Ovary (tissue), 9 donors: ENCODE data around the gene ALDOA. TPM values are rescaled to one million over a fixed set of nuclear protein-coding genes. Genes with fewer than 3 reads are reported as not detected.

Experiments
- DNase-seq, 5 donors: peaks; one replicate each; pipeline ENCODE4 v3.0.0-alpha.2; 2019 to 2020
- H3K27ac ChIP-seq, 2 donors: fragments of 200-600 bp; one replicate each; pipeline versions ENCODE4 v1.5.1 to v1.8.0; 2019 to 2022
- H3K27me3 ChIP-seq: fragments of 200-600 bp; one replicate; pipeline ENCODE4 v1.8.0; 2022
- H3K36me3 ChIP-seq: fragments of 200-600 bp; sonication (generic); one replicate; pipeline ENCODE4 v1.5.1; 2019
- H3K4me1 ChIP-seq: one replicate; pipeline ENCODE4 v1.8.1; 2013; ENCODE audit warnings: mild to moderate bottlenecking, moderate library complexity; ENCODE audit not compliant: insufficient read depth
- H3K4me3 ChIP-seq: fragments of 200-600 bp; sonication (generic); one replicate; pipeline ENCODE4 v1.5.1; 2017
- H3K9me3 ChIP-seq, 2 donors: fragments of 200-600 bp in 1 of 2; sonication (generic) in 1 of 2; one replicate each; pipeline versions ENCODE4 v1.5.1 to v1.8.1; 2013 to 2019; ENCODE audit warnings: mild to moderate bottlenecking in 1 of 2, moderate library complexity in 1 of 2
- CTCF ChIP-seq, 3 donors: fragments of 450-650 bp in 2 of 3; fragments of 200-600 bp in 1 of 3; IDR thresholded peaks; one replicate each; pipeline versions ENCODE4 v1.5.1 to v1.8.0; 2016 to 2022; ENCODE audit warnings: antibody characterized with exemption in 3 of 3, mild to moderate bottlenecking in 1 of 3
- EP300 ChIP-seq: sonication (generic); formaldehyde crosslinking; IDR thresholded peaks from one replicate; pipeline ENCODE4 v1.6.1; 2017; ENCODE audit warnings: antibody characterized with exemption
- POLR2A ChIP-seq: fragments of 450-650 bp; IDR thresholded peaks from one replicate; pipeline ENCODE4 v1.6.1; 2017; ENCODE audit warnings: antibody characterized with exemption, mild to moderate bottlenecking, moderate library complexity
- WGBS, 3 donors: extraction: QIAGEN DNeasy Blood & Tissue Kit in 1 of 3; methylation state at CpG; one replicate each; pipeline versions ENCODE4 v1.1.5 to v1.1.7; 2013 to 2017; 5-methylcytosine and 5-hydroxymethylcytosine counted together
- intact Hi-C, 4 donors: fragments of 100-400 bp; cut with DNase I; formaldehyde crosslinking; loops; one replicate each; pipeline versions ENCODE4 v1.11.0 to v1.15.1; 2022 to 2023
- polyA plus RNA-seq, 2 donors: library from polyadenylated mRNA; stranded (reverse); fragments of 200-250 nt in 1 of 2; fragments of 350-450 nt in 1 of 2; fragmentation: Illumina TruSeq in 1 of 2; extraction: RNeasy Lipid Tissue Mini Kit (QIAGEN cat#74804) in 1 of 2; gene quantifications; one replicate each; pipeline ENCODE4 v1.2.3, GENCODE V29; 2013 to 2014
- total RNA-seq, 7 donors: library from RNA; depleted of rRNA in 2 of 7; stranded (reverse); fragments of >200 nt in 2 of 7; fragmentation: NEBNext Ultra II Directional in 3 of 7; extraction: Animal tissue kit (Norgen Biotek cat#: 25700) in 3 of 7; gene quantifications; one replicate each; pipeline versions ENCODE4 v1.1.0 to v1.2.4, GENCODE V29; 2016 to 2023
- donor health status: DM: no; HTN: no; CAD: no; lungs with moderate emphysema.
- donor health status: DM: no; HTN: no; CAD: no.
- donor health status: Bipolar disorder and iron deficiency.
- donor health status: DM: yes; HTN: yes; CAD: no.
- donor health status: DM: no; HTN: no; CAD: no.
- donor health status: DM: yes; HTN: yes; CAD: no.

The ALDOA gene
- total and polyA plus RNA-seq, 9 donors, result 252 to 1,259 (median 835) TPM

GRCh38 chr16:30104492-30104891 lies 38.9 kb downstream of the ALDOA start:
- intact Hi-C loops, result loop anchor here in 1 of 4 donors (5.0 kb wide), 1 partner anchor 303 kb away; the partner anchor contains the start of gene ZNF771
- no peak for DNase-seq
- H3K36me3 ChIP-seq, result no peaks in the 10 kb centered on the region

GRCh38 chr16:30108059-30108850 lies 42.7 kb downstream of the ALDOA start:
- TF ChIP-seq EP300 (no peak), CTCF (IDR thresholded peaks at IDR 0.05) (no peak), POLR2A (no peak)
- Histone ChIP-seq H3K36me3 (no peaks in the 10 kb centered on the region), H3K27ac (no peak overlapping the region), H3K4me3 (no peak overlapping the region), H3K27me3 (no peaks in the 10 kb centered on the region), H3K9me3 (no peaks in the 10 kb centered on the region), H3K4me1 (no peaks in the 10 kb centered on the region)
- 87 to 93% (median 90%) methylated on average over 14 to 15 of the region's 15 CpGs for WGBS, 3 donors
- DNase-seq, result no peak
- intact Hi-C loops, result no loop called here

More at GRCh38 chr16:30104492-30104891, 38.9 kb downstream of the ALDOA start:
- H3K27ac ChIP-seq, result no peak overlapping the region
- 63 to 78% (median 64%) methylated on average over 6 of the region's 6 CpGs for WGBS, 3 donors
- no peaks in the 10 kb centered on the region for H3K9me3 ChIP-seq
- no peaks in the 10 kb centered on the region for H3K4me1 ChIP-seq
- no peaks in the 10 kb centered on the region for H3K27me3 ChIP-seq
- TF ChIP-seq POLR2A (no peak), CTCF (IDR thresholded peaks at IDR 0.05) (no peak), EP300 (no peak)
- H3K4me3 ChIP-seq, result no peak overlapping the region

DNA sequence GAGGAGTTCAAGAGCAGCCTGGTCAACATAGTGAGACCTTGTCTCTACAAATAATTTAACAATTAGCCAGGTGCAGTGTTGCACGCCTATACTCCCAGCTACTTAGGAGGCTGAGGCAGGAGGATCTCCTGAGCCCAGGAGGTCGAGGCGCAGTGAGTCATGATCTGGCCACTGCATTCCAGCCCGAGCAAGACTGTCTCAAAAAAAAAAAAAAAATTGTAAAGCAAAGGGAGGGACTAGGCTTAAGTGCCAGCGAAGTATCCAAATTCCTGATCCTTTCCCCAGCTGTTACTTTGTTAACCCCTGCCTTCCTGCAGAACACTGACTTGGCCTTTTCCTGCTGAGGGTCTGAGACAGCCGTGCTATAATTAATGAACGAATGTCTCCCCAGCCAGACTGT lies 45.1 kb downstream of the ALDOA start:
- no peaks in the 10 kb centered on the region for H3K4me1 ChIP-seq
- 39 to 52% (median 45%) methylated on average over 7 of the region's 7 CpGs for WGBS, 3 donors
- intact Hi-C loops, result no loop called here
- no peak overlapping the region for H3K27ac ChIP-seq
- H3K9me3 ChIP-seq, result no peaks in the 10 kb centered on the region
- H3K27me3 ChIP-seq, result no peaks in the 10 kb centered on the region
- TF ChIP-seq CTCF (IDR thresholded peaks at IDR 0.05), result no peak
- TF ChIP-seq EP300, result no peak
- H3K36me3 ChIP-seq, result no peaks in the 10 kb centered on the region
- no peak for DNase-seq
- H3K4me3 ChIP-seq, result no peak overlapping the region

GRCh38 chr16:30112197-30113030 lies 46.9 kb downstream of the ALDOA start:
- Histone ChIP-seq H3K4me1 (no peaks in the 10 kb centered on the region), H3K36me3 (no peaks in the 10 kb centered on the region), H3K4me3 (no peak overlapping the region), H3K27ac (no peak overlapping the region), H3K27me3 (no peaks in the 10 kb centered on the region), H3K9me3 (no peaks in the 10 kb centered on the region)
- TF ChIP-seq CTCF (IDR thresholded peaks at IDR 0.05) (peak in 1 of 3 donors; percentile 61), POLR2A (no peak)
- intact Hi-C loops, result no loop called here
- 67 to 69% (median 68%) methylated on average over 29 of the region's 29 CpGs for WGBS, 3 donors
- DNase-seq, result peak; percentile 46 to 72 (median 62)
